HL-60 (cell line): ENCODE results near the gene ATG4B.

Source experiments
- DNase-seq, 2 experiments: peaks; one replicate each; pipeline ENCODE4 v3.0.0-alpha.2; 2010 to 2020; ENCODE audit warnings: low read depth in 1 of 2, low spot score in 1 of 2
- H3K27ac ChIP-seq: fragments of 250-450 bp; sonication (Bioruptor Pico); replicated peaks from 2 replicates; pipeline ENCODE4 v1.5.1; 2020; ENCODE audit warnings: mild to moderate bottlenecking, moderate library complexity
- H3K27me3 ChIP-seq: fragments of 250-450 bp; sonication (Bioruptor Pico); 2 replicates; pipeline ENCODE4 v1.5.1; 2021; ENCODE audit warnings: mild to moderate bottlenecking, moderate library complexity; ENCODE audit not compliant: insufficient read depth, poor library complexity, severe bottlenecking
- H3K4me3 ChIP-seq: replicated peaks from 2 replicates; pipeline ENCODE4 v1.5.1; 2011; ENCODE audit warnings: mild to moderate bottlenecking, control low read depth, low read length; ENCODE audit not compliant: insufficient read depth
- GABPA ChIP-seq: IDR thresholded peaks from 2 replicates; pipeline ENCODE4 v1.6.1; 2012; ENCODE audit warnings: low read depth
- POLR2AphosphoS5 ChIP-seq: IDR thresholded peaks from 2 replicates; pipeline ENCODE4 v1.6.1; 2012; ENCODE audit warnings: low read depth
- REST ChIP-seq: IDR thresholded peaks from 2 replicates; pipeline ENCODE4 v1.6.1; 2012; ENCODE audit warnings: low read depth; ENCODE audit not compliant: insufficient replicate concordance
- SPI1 ChIP-seq: IDR thresholded peaks from 2 replicates; pipeline ENCODE4 v1.6.1; 2012; ENCODE audit warnings: low read depth, mild to moderate bottlenecking, borderline replicate concordance
- TF ChIP-seq, protein P1 (sequence below): IDR thresholded peaks from one replicate; pipeline ENCODE4 v1.5.1; 2011; ENCODE audit warnings: low read length, control low read depth, inconsistent platforms; ENCODE audit not compliant: insufficient read depth

ATG4B gene

GRCh38 chr2:241653210-241653750 is 15.8 kb downstream of the ATG4B start:
- TF ChIP-seq SPI1, result no peak
- Histone ChIP-seq H3K4me3 (no peak overlapping the region), H3K27me3 (no peaks in the 10 kb centered on the region), H3K27ac (no peak overlapping the region)
- no peak for DNase-seq

- Histone ChIP-seq H3K27me3 (no peaks in the 10 kb centered on the region), H3K27ac (no peak overlapping the region), H3K4me3 (no peak overlapping the region)
- TF ChIP-seq, protein P1, sequence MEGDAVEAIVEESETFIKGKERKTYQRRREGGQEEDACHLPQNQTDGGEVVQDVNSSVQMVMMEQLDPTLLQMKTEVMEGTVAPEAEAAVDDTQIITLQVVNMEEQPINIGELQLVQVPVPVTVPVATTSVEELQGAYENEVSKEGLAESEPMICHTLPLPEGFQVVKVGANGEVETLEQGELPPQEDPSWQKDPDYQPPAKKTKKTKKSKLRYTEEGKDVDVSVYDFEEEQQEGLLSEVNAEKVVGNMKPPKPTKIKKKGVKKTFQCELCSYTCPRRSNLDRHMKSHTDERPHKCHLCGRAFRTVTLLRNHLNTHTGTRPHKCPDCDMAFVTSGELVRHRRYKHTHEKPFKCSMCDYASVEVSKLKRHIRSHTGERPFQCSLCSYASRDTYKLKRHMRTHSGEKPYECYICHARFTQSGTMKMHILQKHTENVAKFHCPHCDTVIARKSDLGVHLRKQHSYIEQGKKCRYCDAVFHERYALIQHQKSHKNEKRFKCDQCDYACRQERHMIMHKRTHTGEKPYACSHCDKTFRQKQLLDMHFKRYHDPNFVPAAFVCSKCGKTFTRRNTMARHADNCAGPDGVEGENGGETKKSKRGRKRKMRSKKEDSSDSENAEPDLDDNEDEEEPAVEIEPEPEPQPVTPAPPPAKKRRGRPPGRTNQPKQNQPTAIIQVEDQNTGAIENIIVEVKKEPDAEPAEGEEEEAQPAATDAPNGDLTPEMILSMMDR, result no peak
- TF ChIP-seq POLR2AphosphoS5 (no peak), SPI1 (no peak), REST (no peak), GABPA (no peak)
- no peak for DNase-seq
Measured at GRCh38 chr2:241654551-241654950, 17.1 kb downstream of the ATG4B start.

DNA sequence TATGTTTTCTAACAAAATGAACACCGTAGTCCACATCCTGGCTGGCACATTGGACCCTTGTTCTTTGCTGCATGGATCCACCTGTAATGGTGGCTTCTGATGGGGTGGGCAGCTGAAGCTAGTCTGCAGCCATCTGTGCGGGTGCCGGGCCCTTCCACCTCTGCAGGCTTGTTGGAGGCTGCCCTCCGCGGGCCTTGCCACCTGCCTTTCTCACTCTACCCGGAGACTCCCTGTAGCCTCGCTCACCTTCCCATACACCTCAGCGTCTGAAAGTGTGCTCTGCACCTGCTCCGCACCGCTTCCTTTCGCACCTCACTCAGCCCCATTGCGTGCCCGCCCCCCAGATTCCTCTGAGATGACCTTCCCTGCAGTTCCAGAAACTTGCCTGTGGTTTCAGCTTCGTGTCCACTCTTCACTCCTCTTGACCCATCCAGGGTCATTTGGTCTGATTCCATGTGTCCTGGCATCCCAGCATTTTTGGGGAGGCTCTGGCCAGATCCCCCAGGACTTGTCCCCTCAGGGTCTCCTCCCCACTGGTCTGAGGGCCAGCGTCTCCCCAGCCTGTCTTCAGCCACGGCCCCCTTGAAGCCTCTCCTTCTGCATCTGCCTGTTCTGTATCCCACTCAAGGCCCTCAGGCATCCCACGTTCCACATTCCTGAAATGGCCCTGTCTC is 18.2 kb downstream of the ATG4B start:
- Histone ChIP-seq H3K4me3 (no peak overlapping the region), H3K27me3 (no peaks in the 10 kb centered on the region), H3K27ac (no peak overlapping the region)
- no peak for DNase-seq
- no peak for TF ChIP-seq SPI1
- TF ChIP-seq, protein P1, result no peak
- TF ChIP-seq REST, result no peak
- no peak for TF ChIP-seq GABPA
- TF ChIP-seq POLR2AphosphoS5, result no peak

- Histone ChIP-seq H3K27me3 (no peaks in the 10 kb centered on the region), H3K4me3 (no peak overlapping the region), H3K27ac (no peak overlapping the region)
- DNase-seq, result no peak
- TF ChIP-seq SPI1, result no peak
- TF ChIP-seq REST, result no peak
- no peak for TF ChIP-seq GABPA
- TF ChIP-seq POLR2AphosphoS5, result no peak
- TF ChIP-seq, protein P1, result no peak
Measured at GRCh38 chr2:241656190-241656741, 18.8 kb downstream of the ATG4B start.
